DMS 273 (cell line): Measurements from ENCODE around the gene JRKL.
"Not testable (repeated sequence)": the region's sequence is repeated elsewhere in the genome, so short reads cannot be mapped to it uniquely, and the experiment has no call there.

ENCODE experiments used
- DNase-seq: peaks from one replicate; lab custom pipeline; 2025; ENCODE audit not compliant: unreplicated experiment; lab: John Stamatoyannopoulos, UW

The JRKL gene

GRCh38 chr11:96393753-96394348, 4.0 kb downstream of the JRKL start:
- DNase-seq: peak; percentile 50

- DNase-seq: no peak
These were observed 5.0 kb downstream of the JRKL start for GRCh38 chr11:96394773-96395172.

GRCh38 chr11:96396637-96397036, 6.8 kb downstream of the JRKL start:
- no peak for DNase-seq

- no peak for DNase-seq
These were observed 8.1 kb downstream of the JRKL start for GRCh38 chr11:96397863-96398262.

- no peak for DNase-seq
These were observed 10.9 kb downstream of the JRKL start for GRCh38 chr11:96400697-96401096.

- DNase-seq: not testable (repeated sequence)
These were observed 21.6 kb downstream of the JRKL start for GRCh38 chr11:96411412-96411811.

GRCh38 chr11:96412761-96413381, 23.1 kb downstream of the JRKL start:
- no peak for DNase-seq

GRCh38 chr11:96413408-96413807, 23.6 kb downstream of the JRKL start:
- no peak for DNase-seq

- DNase-seq: no peak
These were observed 34.9 kb downstream of the JRKL start for GRCh38 chr11:96424693-96425092.

GRCh38 chr11:96430668-96431067, 40.9 kb downstream of the JRKL start:
- DNase-seq: no peak

- not testable (repeated sequence) for DNase-seq
These were observed 42.8 kb downstream of the JRKL start for GRCh38 chr11:96432654-96433053.
